Body of pancreas (tissue), 4 donors: ENCODE results near the gene ZNF770. TPM values are rescaled to one million over a fixed set of nuclear protein-coding genes. Genes with fewer than 3 reads are reported as not detected.
A peak's percentile ranks its signal among the peaks of the same experiment; 100 is the strongest.

Experiments
- ATAC-seq: fragments of 150-250 bp; one replicate; pipeline ENCODE4 v1.9.1; 2016
- DNase-seq, 4 donors: peaks; one replicate each; pipeline ENCODE4 v3.0.0-alpha.2; 2019
- H3K27ac ChIP-seq, 4 donors: fragments of 200-600 bp; sonication (generic); 1 replicate in 3 of 4; 2 replicates in 1 of 4; pipeline versions ENCODE4 v1.5.1 to v1.6.1; 2016 to 2019; ENCODE audit warnings: mild to moderate bottlenecking in 1 of 4, mixed read lengths in 1 of 4, moderate library complexity in 1 of 4
- H3K27me3 ChIP-seq, 2 donors: fragments of 200-600 bp; sonication (generic); one replicate each; pipeline ENCODE4 v1.6.0; 2016; ENCODE audit warnings: mild to moderate bottlenecking in 1 of 2
- H3K36me3 ChIP-seq, 2 donors: fragments of 200-600 bp; sonication (generic); replicated peaks in 1 of 2; 2 replicates each; pipeline ENCODE4 v1.5.1; 2016; ENCODE audit warnings: low read depth in 2 of 2; ENCODE audit not compliant: insufficient read depth in 1 of 2
- H3K4me1 ChIP-seq: fragments of 200-600 bp; sonication (generic); one replicate; pipeline ENCODE4 v1.6.0; 2016
- H3K4me3 ChIP-seq, 2 donors: fragments of 200-600 bp; sonication (generic); 1 replicate in 1 of 2; 2 replicates in 1 of 2; pipeline ENCODE4 v1.5.1; 2016 to 2019
- H3K9me3 ChIP-seq, 3 donors: fragments of 200-600 bp; sonication (generic); 1 replicate in 2 of 3; 2 replicates in 1 of 3; pipeline ENCODE4 v1.5.1; 2016
- POLR2A ChIP-seq, 3 donors: fragments of 450-650 bp; IDR thresholded peaks; one replicate each; pipeline ENCODE4 v1.6.1; 2016; ENCODE audit warnings: antibody characterized with exemption in 3 of 3, mild to moderate bottlenecking in 2 of 3
- WGBS, 2 donors: methylation state at CpG; one replicate each; pipeline ENCODE4 v1.1.5; 2017; 5-methylcytosine and 5-hydroxymethylcytosine counted together
- intact Hi-C: fragments of 100-400 bp; cut with DNase I; formaldehyde crosslinking; loops from one replicate; pipeline ENCODE4 v1.15.1; 2023
- total RNA-seq, 2 donors: library from RNA; depleted of rRNA; stranded (reverse); fragments of >200 nt; gene quantifications; one replicate each; pipeline ENCODE4 v1.1.0, GENCODE V29; 2016
- TF ChIP-seq, protein P1 (sequence below), 7 experiments: fragments of 450-650 bp in 4 of 7; fragments of 200-600 bp in 3 of 7; sonication (generic) in 3 of 7; IDR thresholded peaks; one replicate each; pipeline ENCODE4 v1.5.1; 2016 to 2019; ENCODE audit warnings: antibody characterized with exemption in 7 of 7

The ZNF770 gene, protein sequence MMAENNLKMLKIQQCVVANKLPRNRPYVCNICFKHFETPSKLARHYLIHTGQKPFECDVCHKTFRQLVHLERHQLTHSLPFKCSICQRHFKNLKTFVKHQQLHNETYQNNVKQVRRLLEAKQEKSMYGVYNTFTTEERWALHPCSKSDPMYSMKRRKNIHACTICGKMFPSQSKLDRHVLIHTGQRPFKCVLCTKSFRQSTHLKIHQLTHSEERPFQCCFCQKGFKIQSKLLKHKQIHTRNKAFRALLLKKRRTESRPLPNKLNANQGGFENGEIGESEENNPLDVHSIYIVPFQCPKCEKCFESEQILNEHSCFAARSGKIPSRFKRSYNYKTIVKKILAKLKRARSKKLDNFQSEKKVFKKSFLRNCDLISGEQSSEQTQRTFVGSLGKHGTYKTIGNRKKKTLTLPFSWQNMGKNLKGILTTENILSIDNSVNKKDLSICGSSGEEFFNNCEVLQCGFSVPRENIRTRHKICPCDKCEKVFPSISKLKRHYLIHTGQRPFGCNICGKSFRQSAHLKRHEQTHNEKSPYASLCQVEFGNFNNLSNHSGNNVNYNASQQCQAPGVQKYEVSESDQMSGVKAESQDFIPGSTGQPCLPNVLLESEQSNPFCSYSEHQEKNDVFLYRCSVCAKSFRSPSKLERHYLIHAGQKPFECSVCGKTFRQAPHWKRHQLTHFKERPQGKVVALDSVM
- total RNA-seq = 10 to 100 TPM in 1 of 2 donors, 1 to 10 TPM in 1; 7.6 to 11.2 TPM

DNA sequence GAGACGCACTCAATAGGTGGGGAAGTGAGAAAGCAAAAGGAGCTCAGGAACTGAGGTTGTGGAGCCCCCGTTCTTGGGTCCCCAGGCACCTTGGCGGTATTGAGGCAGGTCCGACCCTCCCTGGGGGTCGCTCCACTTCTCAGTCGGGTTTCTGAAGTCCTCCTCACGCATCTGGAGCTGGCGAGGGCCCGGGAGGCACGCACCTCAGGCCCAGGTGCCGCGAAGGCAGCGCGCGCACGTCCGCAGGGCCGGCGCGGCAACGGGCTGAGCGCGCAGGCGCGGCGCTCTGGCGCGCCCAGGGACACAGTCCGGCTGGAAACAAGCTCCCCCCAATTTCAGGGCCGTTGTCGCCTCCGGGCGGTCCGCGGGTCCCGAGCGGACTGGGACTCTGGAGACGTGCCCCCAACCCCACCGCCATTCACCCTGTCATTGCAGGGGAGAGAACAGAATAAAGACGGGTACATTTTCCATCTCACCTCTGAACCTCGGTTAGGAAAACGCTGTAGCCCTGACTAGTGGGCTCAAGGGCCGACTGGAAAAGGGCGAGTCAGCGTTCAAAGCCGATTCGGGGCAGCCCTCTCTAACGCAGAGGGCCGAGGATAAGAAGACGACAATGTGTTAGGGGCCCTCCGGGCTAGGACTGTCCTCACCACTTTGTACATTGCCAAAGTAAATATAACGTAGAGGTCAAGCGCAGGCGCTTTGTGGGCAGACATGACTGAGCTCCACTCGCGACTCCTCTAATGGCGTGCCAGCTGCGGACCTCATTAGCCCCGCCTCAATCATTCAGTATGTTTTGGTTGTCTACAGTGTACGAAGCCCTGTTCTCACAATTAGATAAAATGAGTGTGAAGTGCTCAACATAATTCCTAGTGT lies at the start of gene ZNF770:
ZNF770 (minus strand) TSS at position 261 of the 876 bp plus-strand sequence. CDS start 4,853 bp downstream, outside the sequence.
- intact Hi-C loops = no loop called here
- WGBS, 2 donors = 0% methylated on average over 26 to 59 of the region's 60 CpGs
- Histone ChIP-seq H3K4me1 (peaks cover 33% of the 10 kb centered on the region), H3K9me3 (no peaks in the 10 kb centered on the region), H3K36me3 (no peaks in the 10 kb centered on the region), H3K4me3 (peak within 1 kb of the TSS; percentile 57 to 93), H3K27ac (peak within 1 kb of the TSS; percentile 81 to 99 (median 96)), H3K27me3 (no peaks in the 10 kb centered on the region)
- DNase-seq (peak; percentile 83 to 85 (median 84)), ATAC-seq (peak; percentile 95)
- TF ChIP-seq POLR2A (IDR thresholded peaks at IDR 0.05) = peak; percentile 59 to 87 (median 81)
- TF ChIP-seq, protein P1, sequence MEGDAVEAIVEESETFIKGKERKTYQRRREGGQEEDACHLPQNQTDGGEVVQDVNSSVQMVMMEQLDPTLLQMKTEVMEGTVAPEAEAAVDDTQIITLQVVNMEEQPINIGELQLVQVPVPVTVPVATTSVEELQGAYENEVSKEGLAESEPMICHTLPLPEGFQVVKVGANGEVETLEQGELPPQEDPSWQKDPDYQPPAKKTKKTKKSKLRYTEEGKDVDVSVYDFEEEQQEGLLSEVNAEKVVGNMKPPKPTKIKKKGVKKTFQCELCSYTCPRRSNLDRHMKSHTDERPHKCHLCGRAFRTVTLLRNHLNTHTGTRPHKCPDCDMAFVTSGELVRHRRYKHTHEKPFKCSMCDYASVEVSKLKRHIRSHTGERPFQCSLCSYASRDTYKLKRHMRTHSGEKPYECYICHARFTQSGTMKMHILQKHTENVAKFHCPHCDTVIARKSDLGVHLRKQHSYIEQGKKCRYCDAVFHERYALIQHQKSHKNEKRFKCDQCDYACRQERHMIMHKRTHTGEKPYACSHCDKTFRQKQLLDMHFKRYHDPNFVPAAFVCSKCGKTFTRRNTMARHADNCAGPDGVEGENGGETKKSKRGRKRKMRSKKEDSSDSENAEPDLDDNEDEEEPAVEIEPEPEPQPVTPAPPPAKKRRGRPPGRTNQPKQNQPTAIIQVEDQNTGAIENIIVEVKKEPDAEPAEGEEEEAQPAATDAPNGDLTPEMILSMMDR (IDR thresholded peaks at IDR 0.05) = peak in 3 of 7 experiments; percentile 17 to 44 (median 22)

DNA sequence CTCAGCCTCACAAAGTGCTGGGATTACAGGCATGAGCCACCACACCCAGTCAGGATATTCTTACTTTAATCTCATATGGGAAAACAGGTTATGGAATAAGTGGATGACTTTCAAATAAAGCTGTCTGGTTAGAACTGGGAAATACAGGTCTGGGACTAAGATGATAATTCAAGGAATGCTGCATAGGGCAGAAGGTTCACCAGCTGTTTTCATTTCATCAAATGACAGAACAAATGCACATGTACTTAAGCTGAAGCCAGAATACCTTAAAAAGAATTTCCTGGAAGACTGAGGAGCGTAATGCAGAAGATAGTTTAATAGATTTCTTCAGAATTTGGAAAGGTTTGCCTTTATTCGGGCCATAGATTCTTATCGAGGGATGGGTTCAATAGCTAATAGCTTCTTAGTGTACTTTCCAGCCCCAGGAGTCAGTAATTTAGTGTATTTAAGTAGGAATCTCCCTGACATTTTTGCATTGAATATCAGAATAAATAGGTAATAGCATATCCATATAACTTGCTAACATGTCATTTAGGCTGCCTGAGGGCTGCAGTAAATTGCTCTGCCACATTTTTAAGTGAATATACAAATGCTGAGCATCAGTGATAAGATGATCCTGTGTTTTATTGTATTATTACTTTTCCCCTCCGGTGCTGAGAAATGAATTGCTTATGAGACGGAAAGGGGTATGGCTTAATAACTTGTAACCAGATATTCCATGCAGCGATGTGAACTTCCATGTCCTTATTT lies 40.3 kb upstream of the ZNF770 start:
- ATAC-seq = no peak
- no peak for TF ChIP-seq POLR2A (IDR thresholded peaks at IDR 0.05)
- TF ChIP-seq, protein P1 (IDR thresholded peaks at IDR 0.05) = no peak
- WGBS, 2 donors = 91 to 93% methylated on average over 6 of the region's 6 CpGs
- Histone ChIP-seq H3K9me3 (no peaks in the 10 kb centered on the region), H3K36me3 (no peaks in the 10 kb centered on the region), H3K27me3 (no peaks in the 10 kb centered on the region), H3K4me1 (no peaks in the 10 kb centered on the region), H3K27ac (no peak overlapping the region), H3K4me3 (no peak overlapping the region)
- intact Hi-C loops = no loop called here
- no peak for DNase-seq

DNA sequence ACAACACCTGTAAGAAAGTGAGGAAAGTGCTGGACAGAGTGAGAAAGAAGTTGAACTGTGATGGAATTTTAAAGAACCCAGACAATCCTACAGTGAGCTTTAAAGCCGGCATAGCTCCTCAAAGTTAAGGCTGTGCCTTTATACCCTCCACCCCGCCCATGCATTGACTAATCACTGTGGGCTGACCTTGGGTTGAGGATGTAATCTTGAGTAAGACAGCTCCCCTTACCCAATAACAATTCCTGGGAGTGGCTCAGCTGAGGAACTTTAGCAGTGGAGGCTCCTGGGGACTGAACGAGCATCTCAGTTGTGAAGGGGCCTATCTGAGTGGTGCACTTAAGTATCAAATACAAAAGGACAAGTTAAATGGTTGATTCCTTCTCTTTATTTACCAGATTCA lies 35.7 kb upstream of the ZNF770 start:
- H3K4me3 ChIP-seq = no peak overlapping the region
- no peaks in the 10 kb centered on the region for H3K4me1 ChIP-seq
- H3K36me3 ChIP-seq = no peaks in the 10 kb centered on the region
- TF ChIP-seq POLR2A (IDR thresholded peaks at IDR 0.05) = no peak
- TF ChIP-seq, protein P1 (IDR thresholded peaks at IDR 0.05) = no peak
- WGBS, 2 donors = 86 to 100% methylated on average over 2 to 3 of the region's 3 CpGs
- ATAC-seq = no peak
- intact Hi-C loops = no loop called here
- no peaks in the 10 kb centered on the region for H3K27me3 ChIP-seq
- H3K27ac ChIP-seq = no peak overlapping the region
- no peak for DNase-seq
- H3K9me3 ChIP-seq = no peaks in the 10 kb centered on the region

DNA sequence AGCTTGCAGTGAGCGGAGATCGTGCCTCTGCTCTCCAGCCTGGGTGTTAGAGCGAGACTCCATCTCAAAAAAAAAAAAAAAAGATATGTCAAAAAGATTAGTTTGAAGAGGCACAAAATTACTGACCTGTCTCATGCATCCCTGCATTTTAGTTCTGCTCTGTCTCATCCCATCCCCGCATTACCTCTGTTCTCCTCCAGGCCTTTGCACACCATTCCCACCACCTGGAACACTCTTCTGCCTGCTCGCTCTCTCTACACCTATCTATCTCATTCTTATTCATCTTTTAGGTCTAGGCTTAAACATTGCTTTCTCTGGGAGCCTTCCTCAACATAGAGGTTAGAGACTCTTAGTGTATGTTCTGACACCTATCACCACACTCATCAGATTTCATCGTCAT lies 32.9 kb upstream of the ZNF770 start:
- intact Hi-C loops = no loop called here
- 96 to 97% methylated on average over 6 of the region's 6 CpGs for WGBS, 2 donors

More for the DNA sequence above, 32.9 kb upstream of the ZNF770 start:
- Histone ChIP-seq H3K27ac (no peak overlapping the region), H3K4me3 (no peak overlapping the region), H3K36me3 (no peaks in the 10 kb centered on the region), H3K27me3 (no peaks in the 10 kb centered on the region), H3K4me1 (no peaks in the 10 kb centered on the region), H3K9me3 (no peaks in the 10 kb centered on the region)
- ATAC-seq = no peak
- DNase-seq = no peak
- TF ChIP-seq, protein P1 (IDR thresholded peaks at IDR 0.05) = no peak
- no peak for TF ChIP-seq POLR2A (IDR thresholded peaks at IDR 0.05)
